SK-N-SH (cell line): ENCODE data around the gene SRGAP1. TPM values are rescaled to one million over a fixed set of nuclear protein-coding genes. Genes with fewer than 3 reads are reported as not detected.

Experiments
- CTCF ChIA-PET: fragments of 300-600, 350-600 bp; formaldehyde crosslinking; extraction: SDS; loops from one replicate; lab custom pipeline; 2021; lab: Yijun Ruan, JAX
- POLR2A ChIA-PET: fragments of 350-600 bp; sonication (Branson Sonifier 250); formaldehyde crosslinking; extraction: SDS; loops from one replicate; lab custom pipeline; 2020; ENCODE audit warnings: antibody characterized with exemption, inconsistent platforms; lab: Yijun Ruan, JAX
- DNase-seq: peaks from one replicate; pipeline ENCODE4 v3.0.0; 2012
- H2AFZ ChIP-seq: fragments of 200-600 bp; sonication (generic); 2 replicates; pipeline ENCODE4 v1.8.1; 2016; ENCODE audit warnings: antibody characterized with exemption, mild to moderate bottlenecking, low read depth
- H3F3A ChIP-seq: fragments of 200-600 bp; sonication (generic); replicated peaks from 2 replicates; pipeline ENCODE3; 2016; ENCODE audit warnings: antibody characterized with exemption, mild to moderate bottlenecking; ENCODE audit not compliant: insufficient read depth
- H3K27ac ChIP-seq, 2 experiments: fragments of 200-500 bp in 1 of 2; fragments of 200-600 bp in 1 of 2; sonication (Bioruptor generic) in 1 of 2; sonication (generic), shearing (Covaris generic) in 1 of 2; 2 replicates each; pipeline versions ENCODE4 v1.5.1 to v1.6.1; 2014 to 2016; ENCODE audit warnings: low read depth in 2 of 2, inconsistent platforms in 1 of 2, low read length in 1 of 2, mild to moderate bottlenecking in 1 of 2, mixed read lengths in 1 of 2
- H3K27me3 ChIP-seq: fragments of 200-600 bp; sonication (generic), shearing (Covaris generic); 2 replicates; pipeline ENCODE4 v1.6.1; 2016; ENCODE audit warnings: mixed run types; ENCODE audit not compliant: insufficient read depth
- H3K36me3 ChIP-seq, 2 experiments: fragments of 200-500 bp in 1 of 2; fragments of 200-600 bp in 1 of 2; sonication (Bioruptor generic) in 1 of 2; sonication (generic) in 1 of 2; replicated peaks in 1 of 2; 2 replicates each; pipeline versions ENCODE3 to v1.5.1; 2014 to 2016; ENCODE audit warnings: low read length in 1 of 2, mild to moderate bottlenecking in 1 of 2; ENCODE audit not compliant: insufficient read depth in 2 of 2, control insufficient read depth in 1 of 2
- H3K4me1 ChIP-seq, 2 experiments: fragments of 200-500 bp in 1 of 2; fragments of 200-600 bp in 1 of 2; sonication (Bioruptor generic) in 1 of 2; sonication (generic), shearing (Covaris generic) in 1 of 2; 2 replicates each; pipeline versions ENCODE4 v1.5.1 to v1.6.1; 2014 to 2016; ENCODE audit warnings: low read depth in 1 of 2, low read length in 1 of 2, mixed run types in 1 of 2; ENCODE audit not compliant: insufficient read depth in 2 of 2, control insufficient read depth in 1 of 2
- H3K4me2 ChIP-seq: fragments of 200-600 bp; sonication (generic), shearing (Covaris generic); 2 replicates; pipeline ENCODE4 v1.6.1; 2017; ENCODE audit warnings: mixed run types
- H3K4me3 ChIP-seq, 2 experiments: fragments of 200-500 bp in 1 of 2; fragments of 200-600 bp in 1 of 2; sonication (Bioruptor generic) in 1 of 2; sonication (generic), shearing (Covaris generic) in 1 of 2; 2 replicates each; pipeline versions ENCODE4 v1.5.1 to v1.8.1; 2014 to 2016; ENCODE audit warnings: low read depth in 2 of 2, inconsistent platforms in 1 of 2, low read length in 1 of 2, mild to moderate bottlenecking in 1 of 2, mixed read lengths in 1 of 2, moderate library complexity in 1 of 2
- H3K79me2 ChIP-seq: fragments of 200-600 bp; sonication (generic); 2 replicates; pipeline ENCODE4 v1.8.1; 2017; ENCODE audit warnings: mild to moderate bottlenecking; ENCODE audit not compliant: insufficient read depth
- H3K9ac ChIP-seq: fragments of 200-600 bp; sonication (generic); 2 replicates; pipeline ENCODE4 v1.6.1; 2017; ENCODE audit warnings: mixed run types
- H3K9me2 ChIP-seq: fragments of 200-600 bp; sonication (generic); 2 replicates; pipeline ENCODE4 v1.6.1; 2017; ENCODE audit warnings: mixed run types
- H3K9me3 ChIP-seq: fragments of 200-600 bp; sonication (generic); 2 replicates; pipeline ENCODE4 v1.6.1; 2017; ENCODE audit warnings: mixed run types, mild to moderate bottlenecking, moderate library complexity
- H4K20me1 ChIP-seq: fragments of 200-600 bp; sonication (generic); 2 replicates; pipeline ENCODE4 v1.6.1; 2017; ENCODE audit warnings: mild to moderate bottlenecking, mixed run types; ENCODE audit not compliant: insufficient read depth
- EP300 ChIP-seq, 2 experiments: IDR thresholded peaks; 2 replicates each; pipeline versions ENCODE4 v1.4.0 to v1.6.1; 2012; ENCODE audit warnings: borderline replicate concordance in 1 of 2, low read depth in 1 of 2, low read length in 1 of 2
- FOSL2 ChIP-seq: IDR thresholded peaks from 2 replicates; pipeline ENCODE4 v1.4.0; 2012; ENCODE audit warnings: low read depth, mild to moderate bottlenecking, moderate library complexity, borderline replicate concordance
- GABPA ChIP-seq: IDR thresholded peaks from 2 replicates; pipeline ENCODE4 v1.4.0; 2012; ENCODE audit warnings: low read depth, mild to moderate bottlenecking
- GATA2 ChIP-seq: sonication (generic); formaldehyde crosslinking; IDR thresholded peaks from 2 replicates; pipeline ENCODE4 v1.5.0; 2020; ENCODE audit warnings: mild to moderate bottlenecking, missing genetic modification reagents
- MXI1 ChIP-seq: IDR thresholded peaks from 2 replicates; pipeline ENCODE4 v1.6.1; 2012; ENCODE audit warnings: mild to moderate bottlenecking, low read depth, low read length, improper control_type of control experiment
- NFIC ChIP-seq: IDR thresholded peaks from 2 replicates; pipeline ENCODE4 v1.4.0; 2012; ENCODE audit warnings: borderline replicate concordance
- NRF1 ChIP-seq: IDR thresholded peaks from 2 replicates; pipeline ENCODE4 v1.6.1; 2012; ENCODE audit warnings: low read depth, mild to moderate bottlenecking, low read length
- RAD21 ChIP-seq: IDR thresholded peaks from 2 replicates; pipeline ENCODE4 v1.6.1; 2012; ENCODE audit warnings: mild to moderate bottlenecking, low read length
- RXRA ChIP-seq: IDR thresholded peaks from 2 replicates; pipeline ENCODE4 v1.4.0; 2012; ENCODE audit warnings: low read depth, mild to moderate bottlenecking, borderline replicate concordance
- YY1 ChIP-seq: IDR thresholded peaks from 2 replicates; pipeline ENCODE4 v1.4.0; 2012; ENCODE audit warnings: low read depth, mild to moderate bottlenecking
- WGBS: methylation state at CpG from one replicate; pipeline ENCODE4 v1.1.6; 2017; ENCODE audit warnings: low lambda C conversion rate; 5-methylcytosine and 5-hydroxymethylcytosine counted together
- polyA plus RNA-seq, 3 experiments: library from polyadenylated mRNA; depleted of rRNA; stranded (reverse); fragments of >200 nt; gene quantifications; 2 replicates each; pipeline ENCODE4 v1.2.3, GENCODE V29; 2012
- TF ChIP-seq, protein P1 (sequence below): IDR thresholded peaks from 2 replicates; pipeline ENCODE4; 2012
- TF ChIP-seq, protein P2 (sequence below): IDR thresholded peaks from 2 replicates; pipeline ENCODE4 v1.4.0; 2012; ENCODE audit warnings: low read depth, borderline replicate concordance
- TF ChIP-seq, protein P3 (sequence below): fragments of 150-350 bp; IDR thresholded peaks from 2 replicates; pipeline ENCODE4 v1.6.1; 2017; ENCODE audit warnings: antibody characterized with exemption, low read length, low read depth, borderline replicate concordance

SRGAP1 gene
- polyA plus RNA-seq, 1 of the 3 experiments (the other 2 are of a cell fraction): 2.6 TPM

DNA sequence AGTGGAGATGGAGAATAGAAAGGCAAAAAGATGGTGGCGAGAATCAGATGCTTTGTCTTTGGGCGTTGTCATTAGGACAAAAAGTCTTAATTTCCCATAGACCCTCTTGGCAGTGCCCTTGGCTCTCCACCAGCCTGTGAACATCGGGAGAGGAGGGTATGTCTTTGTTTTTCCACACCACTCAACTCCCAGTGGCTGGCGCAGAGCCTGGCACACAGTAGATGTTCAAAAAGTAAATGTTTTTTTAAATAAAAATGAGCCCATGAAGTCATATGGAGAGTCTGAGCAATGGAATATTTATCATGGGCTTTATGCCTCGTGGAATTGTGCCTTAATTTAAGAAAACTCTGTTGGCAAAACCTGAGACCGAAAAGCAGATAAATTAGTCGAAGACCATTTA lies 90.4 kb downstream of the SRGAP1 start:
- DNase-seq: no peak
- H3K27ac ChIP-seq: peak overlapping the region in 1 of 2 experiments; percentile 42; a peak in 1 of 4 replicates
- peaks cover 49% of the 10 kb centered on the region for H3K79me2 ChIP-seq
- TF ChIP-seq NFIC (no peak), GATA2 (CRISPR knock-in tag) (no peak), YY1 (no peak), EP300 (IDR thresholded peaks at IDR 0.05; ENCODE audit: borderline replicate concordance in 1 of 2, low read depth in 1 of 2, low read length in 1 of 2) (no peak), RAD21 (no peak), GABPA (no peak), FOSL2 (no peak), RXRA (no peak), NRF1 (no peak)
- TF ChIP-seq, protein P1, sequence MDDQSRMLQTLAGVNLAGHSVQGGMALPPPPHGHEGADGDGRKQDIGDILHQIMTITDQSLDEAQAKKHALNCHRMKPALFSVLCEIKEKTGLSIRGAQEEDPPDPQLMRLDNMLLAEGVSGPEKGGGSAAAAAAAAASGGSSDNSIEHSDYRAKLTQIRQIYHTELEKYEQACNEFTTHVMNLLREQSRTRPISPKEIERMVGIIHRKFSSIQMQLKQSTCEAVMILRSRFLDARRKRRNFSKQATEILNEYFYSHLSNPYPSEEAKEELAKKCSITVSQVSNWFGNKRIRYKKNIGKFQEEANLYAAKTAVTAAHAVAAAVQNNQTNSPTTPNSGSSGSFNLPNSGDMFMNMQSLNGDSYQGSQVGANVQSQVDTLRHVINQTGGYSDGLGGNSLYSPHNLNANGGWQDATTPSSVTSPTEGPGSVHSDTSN: no peak
- TF ChIP-seq, protein P2, sequence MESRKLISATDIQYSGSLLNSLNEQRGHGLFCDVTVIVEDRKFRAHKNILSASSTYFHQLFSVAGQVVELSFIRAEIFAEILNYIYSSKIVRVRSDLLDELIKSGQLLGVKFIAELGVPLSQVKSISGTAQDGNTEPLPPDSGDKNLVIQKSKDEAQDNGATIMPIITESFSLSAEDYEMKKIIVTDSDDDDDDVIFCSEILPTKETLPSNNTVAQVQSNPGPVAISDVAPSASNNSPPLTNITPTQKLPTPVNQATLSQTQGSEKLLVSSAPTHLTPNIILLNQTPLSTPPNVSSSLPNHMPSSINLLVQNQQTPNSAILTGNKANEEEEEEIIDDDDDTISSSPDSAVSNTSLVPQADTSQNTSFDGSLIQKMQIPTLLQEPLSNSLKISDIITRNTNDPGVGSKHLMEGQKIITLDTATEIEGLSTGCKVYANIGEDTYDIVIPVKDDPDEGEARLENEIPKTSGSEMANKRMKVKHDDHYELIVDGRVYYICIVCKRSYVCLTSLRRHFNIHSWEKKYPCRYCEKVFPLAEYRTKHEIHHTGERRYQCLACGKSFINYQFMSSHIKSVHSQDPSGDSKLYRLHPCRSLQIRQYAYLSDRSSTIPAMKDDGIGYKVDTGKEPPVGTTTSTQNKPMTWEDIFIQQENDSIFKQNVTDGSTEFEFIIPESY: no peak
- TF ChIP-seq, protein P3, sequence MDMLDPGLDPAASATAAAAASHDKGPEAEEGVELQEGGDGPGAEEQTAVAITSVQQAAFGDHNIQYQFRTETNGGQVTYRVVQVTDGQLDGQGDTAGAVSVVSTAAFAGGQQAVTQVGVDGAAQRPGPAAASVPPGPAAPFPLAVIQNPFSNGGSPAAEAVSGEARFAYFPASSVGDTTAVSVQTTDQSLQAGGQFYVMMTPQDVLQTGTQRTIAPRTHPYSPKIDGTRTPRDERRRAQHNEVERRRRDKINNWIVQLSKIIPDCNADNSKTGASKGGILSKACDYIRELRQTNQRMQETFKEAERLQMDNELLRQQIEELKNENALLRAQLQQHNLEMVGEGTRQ: no peak
- no peaks in the 10 kb centered on the region for H4K20me1 ChIP-seq
- CTCF ChIA-PET: interaction anchor here (1.6 kb wide), 1 partner anchor 90 kb away, joined by 6 read pairs; the partner anchor contains the start of gene SRGAP1
- no peak overlapping the region for H3K9ac ChIP-seq
- H3K4me3 ChIP-seq: no peak overlapping the region
- H2AFZ ChIP-seq: no peak overlapping the region
- H3F3A ChIP-seq: no peaks in the 10 kb centered on the region
- POLR2A ChIA-PET: no interaction called here
- H3K36me3 ChIP-seq: no peaks in the 10 kb centered on the region
- H3K4me2 ChIP-seq: peak overlapping the region; percentile 37; the same call in 1 of the 2 replicates
- peaks cover 13 to 22% of the 10 kb centered on the region in 2 experiments; a peak in 3 of 4 replicates for H3K4me1 ChIP-seq
- no peaks in the 10 kb centered on the region for H3K9me3 ChIP-seq
- WGBS: 89% methylated on average over 7 of the region's 7 CpGs
- no peaks in the 10 kb centered on the region for H3K27me3 ChIP-seq
- H3K9me2 ChIP-seq: no peaks in the 10 kb centered on the region

DNA sequence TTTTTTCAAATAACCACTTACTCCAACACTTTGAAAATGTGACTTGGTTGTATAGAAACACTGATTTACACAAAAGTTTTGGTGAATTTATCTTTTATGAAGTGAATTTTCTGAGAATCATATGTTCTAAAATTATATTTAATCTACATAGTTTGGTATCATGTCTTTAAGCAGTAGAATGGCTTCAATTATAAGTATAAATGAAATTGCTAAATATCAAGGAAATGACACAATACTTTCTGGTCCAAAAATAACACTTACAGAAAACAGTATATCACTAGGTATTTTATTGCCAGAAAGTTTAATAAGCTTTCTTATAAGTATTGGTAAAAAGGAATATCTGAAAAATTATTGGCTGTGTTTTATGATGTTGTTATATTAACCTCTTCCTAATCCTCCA lies 90.9 kb downstream of the SRGAP1 start:
- H3K9me3 ChIP-seq: no peaks in the 10 kb centered on the region
- H3K4me2 ChIP-seq: peak overlapping the region; percentile 37; the same call in 1 of the 2 replicates
- H3K27ac ChIP-seq: peak overlapping the region in 1 of 2 experiments; percentile 42; a peak in 1 of 4 replicates
- no peak for TF ChIP-seq MXI1
- no peaks in the 10 kb centered on the region for H3F3A ChIP-seq
- no peak overlapping the region for H3K4me3 ChIP-seq
- peaks cover 48% of the 10 kb centered on the region for H3K79me2 ChIP-seq
- no peaks in the 10 kb centered on the region for H3K27me3 ChIP-seq
- POLR2A ChIA-PET: no interaction called here
- no peaks in the 10 kb centered on the region for H4K20me1 ChIP-seq
- peaks cover 15 to 26% of the 10 kb centered on the region in 2 experiments; a peak in 3 of 4 replicates for H3K4me1 ChIP-seq
- H3K36me3 ChIP-seq: no peaks in the 10 kb centered on the region
- H3K9ac ChIP-seq: no peak overlapping the region
- CTCF ChIA-PET: interaction anchor here (0.7 to 1.6 kb wide), 2 partner anchors 91 to 321 kb away, joined by 3 to 6 read pairs; partner anchors contain the start of gene SRGAP1
- DNase-seq: no peak
- H2AFZ ChIP-seq: no peak overlapping the region
- no peaks in the 10 kb centered on the region for H3K9me2 ChIP-seq
